Endothelial cell of umbilical vein (primary cell): ENCODE measurements around the gene CLPTM1L. TPM values are rescaled to one million over a fixed set of nuclear protein-coding genes. Genes with fewer than 3 reads are reported as not detected.

ENCODE experiments used
- BruUV-seq: library from RNA; stranded (reverse); fragments of 400-500 nt; replicated peaks from 2 replicates; lab custom pipeline; 2021; lab: Mats Ljungman, UMichigan
- CTCF ChIA-PET: fragments of 300-600, 350-600 bp; sonication (Branson Sonifier 250); formaldehyde crosslinking; loops from one replicate; lab custom pipeline; 2021; ENCODE audit warnings: antibody characterized with exemption, inconsistent platforms; lab: Charles Lee
- POLR2A ChIA-PET: fragments of 300-600, 350-600 bp; sonication (Branson Sonifier 250); formaldehyde crosslinking; loops from one replicate; lab custom pipeline; 2021; ENCODE audit warnings: antibody characterized with exemption, inconsistent platforms; lab: Charles Lee
- DNase-seq: peaks from one replicate; pipeline ENCODE4 v3.0.0-alpha.2; 2011; ENCODE audit warnings: low read depth, low spot score
- FAIRE-seq: peaks from 2 replicates; lab custom pipeline; 2011; peaks lifted over from hg19 to GRCh38; lab: Jason Lieb, UNC
- H2AFZ ChIP-seq: 2 replicates; pipeline ENCODE4 v1.6.0; 2012; ENCODE audit warnings: low read depth, low read length, control low read depth, inconsistent platforms
- H3K27ac ChIP-seq: 2 replicates; pipeline ENCODE4 v1.5.1; 2011; ENCODE audit warnings: low read depth, mild to moderate bottlenecking, control low read depth, low read length, moderate library complexity; ENCODE audit not compliant: insufficient read depth
- H3K27me3 ChIP-seq, 2 experiments: 2 replicates each; pipeline versions ENCODE4 v1.6.0 to v1.6.1; 2011; ENCODE audit warnings: low read length in 2 of 2, mixed read lengths in 1 of 2; ENCODE audit not compliant: control insufficient read depth in 2 of 2, insufficient read depth in 2 of 2
- H3K36me3 ChIP-seq, 2 experiments: 2 replicates in 1 of 2; 3 replicates in 1 of 2; pipeline ENCODE4 v1.5.1; 2011; ENCODE audit warnings: low read length in 2 of 2, mild to moderate bottlenecking in 1 of 2, moderate library complexity in 1 of 2; ENCODE audit not compliant: control insufficient read depth in 2 of 2, insufficient read depth in 2 of 2; ENCODE audit errors: extremely low read depth in 1 of 2
- H3K4me1 ChIP-seq: 3 replicates; pipeline ENCODE4 v1.5.1; 2011; ENCODE audit warnings: mild to moderate bottlenecking, low read length; ENCODE audit not compliant: control insufficient read depth, insufficient read depth; ENCODE audit errors: extremely low read depth
- H3K4me2 ChIP-seq: 2 replicates; pipeline ENCODE4 v1.6.1; 2011; ENCODE audit warnings: low read length, control low read depth, mixed read lengths; ENCODE audit not compliant: insufficient read depth
- H3K4me3 ChIP-seq, 3 experiments: fragments of 200-600 bp in 1 of 3; sonication (generic), shearing (Covaris generic) in 1 of 3; replicated peaks in 1 of 3; 2 replicates each; pipeline ENCODE4 v1.5.1; 2011 to 2016; ENCODE audit warnings: control low read depth in 3 of 3, low read length in 3 of 3, mild to moderate bottlenecking in 2 of 3, inconsistent platforms in 1 of 3, low read depth in 1 of 3, moderate library complexity in 1 of 3; ENCODE audit not compliant: insufficient read depth in 1 of 3
- H3K79me2 ChIP-seq: 2 replicates; pipeline ENCODE4 v1.6.0; 2012; ENCODE audit warnings: low read length, inconsistent platforms; ENCODE audit not compliant: control insufficient read depth, insufficient read depth
- H3K9ac ChIP-seq: replicated peaks from 2 replicates; pipeline ENCODE3; 2011; ENCODE audit warnings: low read length, control low read depth; ENCODE audit not compliant: insufficient read depth; ENCODE audit errors: extremely low read depth
- H3K9me1 ChIP-seq: replicated peaks from 3 replicates; pipeline ENCODE4 v1.6.0; 2011; ENCODE audit warnings: mild to moderate bottlenecking, low read length; ENCODE audit not compliant: control insufficient read depth, insufficient read depth; ENCODE audit errors: extremely low read depth
- H3K9me3 ChIP-seq: replicated peaks from 2 replicates; pipeline ENCODE4 v1.5.1; 2012; ENCODE audit warnings: low read length, inconsistent platforms; ENCODE audit not compliant: control insufficient read depth, insufficient read depth
- H4K20me1 ChIP-seq: replicated peaks from 2 replicates; pipeline ENCODE3; 2011; ENCODE audit warnings: mild to moderate bottlenecking, low read length; ENCODE audit not compliant: control insufficient read depth, insufficient read depth; ENCODE audit errors: extremely low read depth
- EZH2 ChIP-seq: IDR thresholded peaks from 2 replicates; pipeline ENCODE4 v1.6.1; 2012; ENCODE audit warnings: borderline replicate concordance, low read depth, mild to moderate bottlenecking, moderate library complexity, low read length, inconsistent platforms; ENCODE audit not compliant: severe bottlenecking
- FOS ChIP-seq: IDR thresholded peaks from 2 replicates; pipeline ENCODE4 v1.6.1; 2011; ENCODE audit warnings: mild to moderate bottlenecking, low read length, moderate library complexity, borderline replicate concordance; ENCODE audit not compliant: insufficient read depth
- JUN ChIP-seq: IDR thresholded peaks from 2 replicates; pipeline ENCODE4 v1.6.1; 2011; ENCODE audit warnings: borderline replicate concordance, low read depth; ENCODE audit not compliant: insufficient read length, insufficient read depth
- POLR2A ChIP-seq: IDR thresholded peaks from 2 replicates; pipeline ENCODE4 v1.6.1; 2012; ENCODE audit warnings: low read depth, mild to moderate bottlenecking, control low read depth, low read length
- POLR2AphosphoS5 ChIP-seq: IDR thresholded peaks from 2 replicates; pipeline ENCODE4 v1.6.1; 2012; ENCODE audit warnings: low read depth, mild to moderate bottlenecking, control low read depth, low read length, moderate library complexity; ENCODE audit not compliant: insufficient read depth
- dilution Hi-C: fragments of 300-500 bp; cut with MboI; formaldehyde crosslinking; loops from one replicate; pipeline ENCODE4 v1.15.0; 2019; ENCODE audit warnings: low sequenced_read_pairs; ENCODE audit not compliant: extremely low pct_ligation_motif_present
- intact Hi-C: fragments of 100-400 bp; cut with micrococcal nuclease; formaldehyde crosslinking; loops from one replicate; pipeline ENCODE4 v1.10.0; 2022
- polyA plus RNA-seq, 4 experiments: library from polyadenylated mRNA; depleted of rRNA in 3 of 4; stranded (reverse) in 3 of 4; unstranded in 1 of 4; fragments of >200 nt; gene quantifications; 2 replicates each; pipeline versions ENCODE4 v1.2.1 to v1.2.3, GENCODE V29; 2011 to 2012; ENCODE audit warnings: missing spikeins in 1 of 4
- total RNA-seq: library from RNA; stranded (reverse); gene quantifications from 2 replicates; pipeline ENCODE4 v1.2.3, GENCODE V29; 2021

The CLPTM1L gene
- total and polyA plus RNA-seq, 2 donors (not counting 3 experiments of a cell fraction or from before 2014, with no cell fraction given): 116 to 191 TPM

DNA sequence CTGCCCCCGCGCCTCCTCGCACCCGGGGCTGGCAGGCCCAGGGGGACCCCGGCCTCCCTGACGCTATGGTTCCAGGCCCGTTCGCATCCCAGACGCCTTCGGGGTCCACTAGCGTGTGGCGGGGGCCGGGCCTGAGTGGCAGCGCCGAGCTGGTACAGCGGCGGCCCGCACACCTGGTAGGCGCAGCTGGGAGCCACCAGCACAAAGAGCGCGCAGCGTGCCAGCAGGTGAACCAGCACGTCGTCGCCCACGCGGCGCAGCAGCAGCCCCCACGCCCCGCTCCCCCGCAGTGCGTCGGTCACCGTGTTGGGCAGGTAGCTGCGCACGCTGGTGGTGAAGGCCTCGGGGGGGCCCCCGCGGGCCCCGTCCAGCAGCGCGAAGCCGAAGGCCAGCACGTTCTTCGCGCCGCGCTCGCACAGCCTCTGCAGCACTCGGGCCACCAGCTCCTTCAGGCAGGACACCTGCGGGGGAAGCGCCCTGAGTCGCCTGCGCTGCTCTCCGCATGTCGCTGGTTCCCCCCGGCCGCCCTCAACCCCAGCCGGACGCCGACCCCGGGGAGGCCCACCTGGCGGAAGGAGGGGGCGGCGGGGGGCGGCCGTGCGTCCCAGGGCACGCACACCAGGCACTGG, 50.6 kb downstream of the CLPTM1L start:
- no peaks in the 10 kb centered on the region for H3K36me3 ChIP-seq
- no TSS peak for BruUV-seq
- ChIA-PET POLR2A (no interaction called here), CTCF (no interaction called here)
- dilution Hi-C loops (no loop called here), intact Hi-C loops (no loop called here)
- no peaks in the 10 kb centered on the region for H3K9me1 ChIP-seq
- no peak for FAIRE-seq
- H3K9me3 ChIP-seq: no peaks in the 10 kb centered on the region
- H3K27me3 ChIP-seq: peaks cover 0 to 13% of the 10 kb centered on the region in 2 experiments
- no peaks in the 10 kb centered on the region for H3K4me1 ChIP-seq
- H3K27ac ChIP-seq: no peak overlapping the region
- TF ChIP-seq POLR2AphosphoS5 (no peak), POLR2A (no peak)
- no peak for DNase-seq
- no peak overlapping the region for H3K9ac ChIP-seq
- no peak overlapping the region for H3K4me2 ChIP-seq
- no peaks in the 10 kb centered on the region for H3K79me2 ChIP-seq
- no peak overlapping the region for H3K4me3 ChIP-seq
- H4K20me1 ChIP-seq: no peaks in the 10 kb centered on the region
- H2AFZ ChIP-seq: no peak overlapping the region

DNA sequence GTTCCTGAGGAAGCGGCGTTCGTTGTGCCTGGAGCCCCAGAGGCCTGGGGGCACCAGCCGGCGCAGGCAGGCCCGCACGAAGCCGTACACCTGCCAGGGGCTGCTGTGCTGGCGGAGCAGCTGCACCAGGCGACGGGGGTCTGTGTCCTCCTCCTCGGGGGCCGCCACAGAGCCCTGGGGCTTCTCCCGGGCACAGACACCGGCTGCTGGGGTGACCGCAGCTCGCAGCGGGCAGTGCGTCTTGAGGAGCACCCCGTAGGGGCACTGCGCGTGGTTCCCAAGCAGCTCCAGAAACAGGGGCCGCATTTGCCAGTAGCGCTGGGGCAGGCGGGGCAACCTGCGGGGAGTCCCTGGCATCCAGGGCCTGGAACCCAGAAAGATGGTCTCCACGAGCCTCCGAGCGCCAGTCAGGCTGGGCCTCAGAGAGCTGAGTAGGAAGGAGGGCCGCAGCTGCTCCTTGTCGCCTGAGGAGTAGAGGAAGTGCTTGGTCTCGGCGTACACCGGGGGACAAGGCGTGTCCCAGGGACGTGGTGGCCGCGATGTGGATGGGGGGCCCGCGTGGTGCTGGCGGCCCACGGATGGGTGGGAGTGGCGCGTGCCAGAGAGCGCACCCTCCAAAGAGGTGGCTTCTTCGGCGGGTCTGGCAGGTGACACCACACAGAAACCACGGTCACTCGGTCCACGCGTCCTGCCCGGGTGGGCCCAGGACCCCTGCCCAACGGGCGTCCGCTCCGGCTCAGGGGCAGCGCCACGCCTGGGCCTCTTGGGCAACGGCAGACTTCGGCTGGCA, 51.3 kb downstream of the CLPTM1L start:
- BruUV-seq: no TSS peak
- no peak overlapping the region for H3K4me3 ChIP-seq
- POLR2A ChIA-PET: no interaction called here
- H4K20me1 ChIP-seq: no peaks in the 10 kb centered on the region
- H3K4me2 ChIP-seq: no peak overlapping the region
- TF ChIP-seq FOS: no peak
- no peak for TF ChIP-seq JUN
- TF ChIP-seq POLR2AphosphoS5: no peak
- TF ChIP-seq EZH2: no peak
- no peak overlapping the region for H3K9ac ChIP-seq
- no peak overlapping the region for H2AFZ ChIP-seq
- H3K9me1 ChIP-seq: no peaks in the 10 kb centered on the region
- peaks cover 0 to 13% of the 10 kb centered on the region in 2 experiments for H3K27me3 ChIP-seq
- intact Hi-C loops: no loop called here
- H3K4me1 ChIP-seq: no peaks in the 10 kb centered on the region
- dilution Hi-C loops: no loop called here
- FAIRE-seq (no peak), DNase-seq (no peak)
- H3K36me3 ChIP-seq: no peaks in the 10 kb centered on the region
- H3K79me2 ChIP-seq: no peaks in the 10 kb centered on the region
- no peak overlapping the region for H3K27ac ChIP-seq
- H3K9me3 ChIP-seq: no peaks in the 10 kb centered on the region
- CTCF ChIA-PET: no interaction called here
